ENCODE data around the gene TYRO3. TPM values are rescaled to one million over a fixed set of nuclear protein-coding genes. Genes with fewer than 3 reads are reported as not detected.

The TYRO3 gene
- total RNA-seq, 1 donor from 2014 or later: 17.3 TPM

- Histone ChIP-seq H3K4me3 (no peak overlapping the region), H3K27me3 (ENCODE audit: low read depth) (no peaks in the 10 kb centered on the region), H3K4me1 (no peaks in the 10 kb centered on the region), H3K36me3 (no peaks in the 10 kb centered on the region), H3K27ac (no peak overlapping the region), H3K9me3 (no peaks in the 10 kb centered on the region)
- DNase-seq (no peak), ATAC-seq (no peak)
- intact Hi-C loops (cut with DNase I): no loop called here
- TF ChIP-seq CTCF (IDR thresholded peaks at IDR 0.05): no peak
Observed at GRCh38 chr15:41594801-41595746, 36.1 kb downstream of the TYRO3 start.

- no peak overlapping the region for H3K27ac ChIP-seq
- ATAC-seq: no peak
- H3K4me3 ChIP-seq: no peak overlapping the region
- no peaks in the 10 kb centered on the region for H3K9me3 ChIP-seq
- no peaks in the 10 kb centered on the region for H3K36me3 ChIP-seq
- H3K4me1 ChIP-seq: no peaks in the 10 kb centered on the region
- H3K27me3 ChIP-seq (ENCODE audit: low read depth): no peaks in the 10 kb centered on the region
- no peak for DNase-seq
- TF ChIP-seq CTCF (IDR thresholded peaks at IDR 0.05): no peak
- intact Hi-C loops (cut with DNase I): no loop called here
Observed at GRCh38 chr15:41596972-41597371, 38.0 kb downstream of the TYRO3 start.

DNA sequence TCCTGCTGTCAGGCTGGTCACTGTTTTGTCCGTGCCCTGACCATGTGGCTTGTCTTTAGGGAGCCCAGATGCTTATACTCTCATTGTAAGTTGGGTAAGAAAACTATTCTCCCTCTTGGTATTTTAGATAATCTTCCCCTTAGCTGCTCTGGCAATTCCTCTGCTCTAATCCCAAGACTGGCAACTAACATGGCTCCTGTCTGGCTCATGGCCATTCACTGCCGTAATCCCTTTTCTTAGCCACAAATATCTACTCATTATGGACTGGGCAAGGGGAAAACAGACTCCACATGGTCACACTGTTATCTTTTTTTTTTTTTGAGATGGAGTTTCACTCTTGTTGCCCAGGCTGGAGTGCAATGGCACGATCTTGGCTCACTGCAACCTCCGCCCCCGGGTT is 38.8 kb downstream of the TYRO3 start:
- Histone ChIP-seq H3K27me3 (ENCODE audit: low read depth) (no peaks in the 10 kb centered on the region), H3K9me3 (no peaks in the 10 kb centered on the region), H3K27ac (no peak overlapping the region), H3K36me3 (no peaks in the 10 kb centered on the region), H3K4me3 (no peak overlapping the region), H3K4me1 (no peaks in the 10 kb centered on the region)
- TF ChIP-seq CTCF (IDR thresholded peaks at IDR 0.05): no peak
- ATAC-seq (no peak), DNase-seq (no peak)
- intact Hi-C loops (cut with DNase I): no loop called here

- intact Hi-C loops (cut with DNase I): no loop called here
- Histone ChIP-seq H3K4me1 (peaks cover 6% of the 10 kb centered on the region), H3K4me3 (no peak overlapping the region), H3K27ac (no peak overlapping the region), H3K9me3 (no peaks in the 10 kb centered on the region), H3K27me3 (ENCODE audit: low read depth) (no peaks in the 10 kb centered on the region), H3K36me3 (no peaks in the 10 kb centered on the region)
- no peak for ATAC-seq
- DNase-seq: no peak
- no peak for TF ChIP-seq CTCF (IDR thresholded peaks at IDR 0.05)
Observed at GRCh38 chr15:41599061-41599460, 40.0 kb downstream of the TYRO3 start.

DNA sequence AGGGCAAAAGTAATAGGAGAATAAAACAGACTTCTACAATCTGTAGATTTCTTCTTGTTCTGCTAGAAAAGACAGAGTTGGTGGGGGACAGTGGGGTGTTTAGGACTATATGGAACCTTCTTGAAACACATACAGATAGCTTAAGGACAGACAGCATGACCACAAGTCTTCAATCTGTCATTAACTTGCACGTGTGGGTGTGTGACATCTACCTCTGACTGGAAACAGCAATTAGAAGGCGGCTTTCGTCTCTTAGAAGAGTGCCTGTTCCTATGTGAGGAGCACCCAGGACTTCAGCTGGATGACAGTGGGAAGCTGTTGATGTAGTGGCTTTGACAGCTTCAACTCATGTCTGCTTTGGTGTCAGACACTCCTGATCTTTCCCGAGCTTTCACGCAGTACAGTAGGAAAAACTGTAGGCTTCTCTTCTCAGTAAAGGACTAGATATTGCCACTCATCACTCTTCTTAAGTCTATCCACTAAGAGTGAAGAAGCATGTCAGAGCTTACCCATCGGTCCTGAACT is 44.5 kb downstream of the TYRO3 start:
- no peak for TF ChIP-seq CTCF (IDR thresholded peaks at IDR 0.05)
- no peak overlapping the region for H3K27ac ChIP-seq
- peak overlapping the region; percentile 42 for H3K4me3 ChIP-seq
- no peaks in the 10 kb centered on the region for H3K36me3 ChIP-seq
- ATAC-seq (no peak), DNase-seq (no peak)
- H3K9me3 ChIP-seq: no peaks in the 10 kb centered on the region
- intact Hi-C loops (cut with DNase I): no loop called here
- H3K27me3 ChIP-seq (ENCODE audit: low read depth): no peaks in the 10 kb centered on the region
- H3K4me1 ChIP-seq: peaks cover 15% of the 10 kb centered on the region
